ENCODE results near the gene C6orf47. TPM values are rescaled to one million over a fixed set of nuclear protein-coding genes. Genes with fewer than 3 reads are reported as not detected.
A peak's percentile ranks its signal among the peaks of the same experiment; 100 is the strongest.

C6orf47 gene
- polyA plus RNA-seq, 2 donors: 20.6 to 21.1 TPM

- Histone ChIP-seq H3K4me1 (ENCODE audit: control insufficient read depth in 2 of 2, insufficient read depth in 2 of 2, low read length in 1 of 2) (no peaks in the 10 kb centered on the region), H3K27me3 (ENCODE audit: control insufficient read depth in 1 of 2, insufficient read depth in 2 of 2, low read length in 2 of 2) (no peaks in the 10 kb centered on the region), H3K27ac (ENCODE audit: low read depth in 2 of 2, low read length in 1 of 2) (no peak overlapping the region), H3K9me3 (ENCODE audit: control insufficient read depth in 2 of 2, insufficient read depth in 1 of 2, low read depth in 1 of 2, low read length in 1 of 2) (no peaks in the 10 kb centered on the region), H3K36me3 (ENCODE audit: control insufficient read depth in 2 of 2, insufficient read depth in 2 of 2, low read length in 1 of 2) (peaks cover 37 to 69% of the 10 kb centered on the region in 2 donors), H3K4me3 (ENCODE audit: low read depth in 1 of 2, low read length in 2 of 2) (no peak overlapping the region)
- 89 to 90% methylated on average over 25 of the region's 25 CpGs for WGBS, 2 donors
Observed at GRCh38 chr6:31630177-31630934, 30.2 kb downstream of the C6orf47 start.

- H3K4me3 ChIP-seq (ENCODE audit: low read depth in 1 of 2, low read length in 2 of 2): no peak overlapping the region
- WGBS, 2 donors: 89 to 91% methylated on average over 7 of the region's 7 CpGs
- H3K4me1 ChIP-seq (ENCODE audit: control insufficient read depth in 2 of 2, insufficient read depth in 2 of 2, low read length in 1 of 2): no peaks in the 10 kb centered on the region
- H3K27me3 ChIP-seq (ENCODE audit: control insufficient read depth in 1 of 2, insufficient read depth in 2 of 2, low read length in 2 of 2): no peaks in the 10 kb centered on the region
- H3K27ac ChIP-seq (ENCODE audit: low read depth in 2 of 2, low read length in 1 of 2): no peak overlapping the region
- peaks cover 43 to 66% of the 10 kb centered on the region in 2 donors for H3K36me3 ChIP-seq (ENCODE audit: control insufficient read depth in 2 of 2, insufficient read depth in 2 of 2, low read length in 1 of 2)
- no peaks in the 10 kb centered on the region for H3K9me3 ChIP-seq (ENCODE audit: control insufficient read depth in 2 of 2, insufficient read depth in 1 of 2, low read depth in 1 of 2, low read length in 1 of 2)
Observed at GRCh38 chr6:31629014-31629413, 31.6 kb downstream of the C6orf47 start.

GRCh38 chr6:31627690-31628287 is 32.8 kb downstream of the C6orf47 start:
- WGBS, 2 donors: 96% methylated on average over 19 of the region's 19 CpGs
- H3K4me3 ChIP-seq (ENCODE audit: low read depth in 1 of 2, low read length in 2 of 2): no peak overlapping the region
- no peaks in the 10 kb centered on the region for H3K9me3 ChIP-seq (ENCODE audit: control insufficient read depth in 2 of 2, insufficient read depth in 1 of 2, low read depth in 1 of 2, low read length in 1 of 2)
- no peaks in the 10 kb centered on the region for H3K27me3 ChIP-seq (ENCODE audit: control insufficient read depth in 1 of 2, insufficient read depth in 2 of 2, low read length in 2 of 2)
- no peaks in the 10 kb centered on the region for H3K4me1 ChIP-seq (ENCODE audit: control insufficient read depth in 2 of 2, insufficient read depth in 2 of 2, low read length in 1 of 2)
- peaks cover 40 to 65% of the 10 kb centered on the region in 2 donors for H3K36me3 ChIP-seq (ENCODE audit: control insufficient read depth in 2 of 2, insufficient read depth in 2 of 2, low read length in 1 of 2)
- no peak overlapping the region for H3K27ac ChIP-seq (ENCODE audit: low read depth in 2 of 2, low read length in 1 of 2)

- H3K4me3 ChIP-seq (ENCODE audit: low read depth in 1 of 2, low read length in 2 of 2): no peak overlapping the region
- no peaks in the 10 kb centered on the region for H3K9me3 ChIP-seq (ENCODE audit: control insufficient read depth in 2 of 2, insufficient read depth in 1 of 2, low read depth in 1 of 2, low read length in 1 of 2)
- 88 to 91% methylated on average over 10 of the region's 10 CpGs for WGBS, 2 donors
- H3K27ac ChIP-seq (ENCODE audit: low read depth in 2 of 2, low read length in 1 of 2): no peak overlapping the region
- peaks cover 40 to 57% of the 10 kb centered on the region in 2 donors for H3K36me3 ChIP-seq (ENCODE audit: control insufficient read depth in 2 of 2, insufficient read depth in 2 of 2, low read length in 1 of 2)
- no peaks in the 10 kb centered on the region for H3K27me3 ChIP-seq (ENCODE audit: control insufficient read depth in 1 of 2, insufficient read depth in 2 of 2, low read length in 2 of 2)
- H3K4me1 ChIP-seq (ENCODE audit: control insufficient read depth in 2 of 2, insufficient read depth in 2 of 2, low read length in 1 of 2): no peaks in the 10 kb centered on the region
Observed at GRCh38 chr6:31626952-31627351, 33.6 kb downstream of the C6orf47 start.

GRCh38 chr6:31624070-31624469 is 36.5 kb downstream of the C6orf47 start:
- H3K27ac ChIP-seq (ENCODE audit: low read depth in 2 of 2, low read length in 1 of 2): no peak overlapping the region
- no peaks in the 10 kb centered on the region for H3K27me3 ChIP-seq (ENCODE audit: control insufficient read depth in 1 of 2, insufficient read depth in 2 of 2, low read length in 2 of 2)
- H3K36me3 ChIP-seq (ENCODE audit: control insufficient read depth in 2 of 2, insufficient read depth in 2 of 2, low read length in 1 of 2): peaks cover 29 to 38% of the 10 kb centered on the region in 2 donors
- H3K4me3 ChIP-seq (ENCODE audit: low read depth in 1 of 2, low read length in 2 of 2): no peak overlapping the region
- 82 to 86% methylated on average over 10 of the region's 10 CpGs for WGBS, 2 donors
- H3K9me3 ChIP-seq (ENCODE audit: control insufficient read depth in 2 of 2, insufficient read depth in 1 of 2, low read depth in 1 of 2, low read length in 1 of 2): no peaks in the 10 kb centered on the region
- no peaks in the 10 kb centered on the region for H3K4me1 ChIP-seq (ENCODE audit: control insufficient read depth in 2 of 2, insufficient read depth in 2 of 2, low read length in 1 of 2)

- 32 to 41% methylated on average over 10 of the region's 10 CpGs for WGBS, 2 donors
- Histone ChIP-seq H3K9me3 (ENCODE audit: control insufficient read depth in 2 of 2, insufficient read depth in 1 of 2, low read depth in 1 of 2, low read length in 1 of 2) (no peaks in the 10 kb centered on the region), H3K4me1 (ENCODE audit: control insufficient read depth in 2 of 2, insufficient read depth in 2 of 2, low read length in 1 of 2) (no peaks in the 10 kb centered on the region), H3K27ac (ENCODE audit: low read depth in 2 of 2, low read length in 1 of 2) (peak overlapping the region; percentile 71 to 99), H3K36me3 (ENCODE audit: control insufficient read depth in 2 of 2, insufficient read depth in 2 of 2, low read length in 1 of 2) (peaks cover 24 to 32% of the 10 kb centered on the region in 2 donors), H3K27me3 (ENCODE audit: control insufficient read depth in 1 of 2, insufficient read depth in 2 of 2, low read length in 2 of 2) (no peaks in the 10 kb centered on the region), H3K4me3 (ENCODE audit: low read depth in 1 of 2, low read length in 2 of 2) (peak overlapping the region in 1 of 2 donors; percentile 71)
Observed at GRCh38 chr6:31622684-31623091, 37.9 kb downstream of the C6orf47 start.

GRCh38 chr6:31621991-31622390 is 38.6 kb downstream of the C6orf47 start:
- H3K4me1 ChIP-seq (ENCODE audit: control insufficient read depth in 2 of 2, insufficient read depth in 2 of 2, low read length in 1 of 2): no peaks in the 10 kb centered on the region
- H3K36me3 ChIP-seq (ENCODE audit: control insufficient read depth in 2 of 2, insufficient read depth in 2 of 2, low read length in 1 of 2): peaks cover 18 to 25% of the 10 kb centered on the region in 2 donors
- H3K9me3 ChIP-seq (ENCODE audit: control insufficient read depth in 2 of 2, insufficient read depth in 1 of 2, low read depth in 1 of 2, low read length in 1 of 2): no peaks in the 10 kb centered on the region
- peak overlapping the region in 1 of 2 donors; percentile 71 for H3K4me3 ChIP-seq (ENCODE audit: low read depth in 1 of 2, low read length in 2 of 2)
- 18% methylated on average over 4 of the region's 4 CpGs for WGBS, 2 donors
- no peaks in the 10 kb centered on the region for H3K27me3 ChIP-seq (ENCODE audit: control insufficient read depth in 1 of 2, insufficient read depth in 2 of 2, low read length in 2 of 2)
- H3K27ac ChIP-seq (ENCODE audit: low read depth in 2 of 2, low read length in 1 of 2): peak overlapping the region; percentile 89 to 99

GRCh38 chr6:31621320-31621939 is 39.1 kb downstream of the C6orf47 start:
- Histone ChIP-seq H3K27me3 (ENCODE audit: control insufficient read depth in 1 of 2, insufficient read depth in 2 of 2, low read length in 2 of 2) (no peaks in the 10 kb centered on the region), H3K36me3 (ENCODE audit: control insufficient read depth in 2 of 2, insufficient read depth in 2 of 2, low read length in 1 of 2) (peaks cover 16 to 20% of the 10 kb centered on the region in 2 donors), H3K4me1 (ENCODE audit: control insufficient read depth in 2 of 2, insufficient read depth in 2 of 2, low read length in 1 of 2) (no peaks in the 10 kb centered on the region), H3K4me3 (ENCODE audit: low read depth in 1 of 2, low read length in 2 of 2) (peak overlapping the region; percentile 71 to 87), H3K9me3 (ENCODE audit: control insufficient read depth in 2 of 2, insufficient read depth in 1 of 2, low read depth in 1 of 2, low read length in 1 of 2) (no peaks in the 10 kb centered on the region), H3K27ac (ENCODE audit: low read depth in 2 of 2, low read length in 1 of 2) (peak overlapping the region; percentile 93 to 99)
- 7 to 8% methylated on average over 15 of the region's 15 CpGs for WGBS, 2 donors

- peak within 1 kb of the TSS; percentile 99 to 100 for H3K27ac ChIP-seq (ENCODE audit: low read depth in 2 of 2, low read length in 1 of 2)
Observed at GRCh38 chr6:31620586-31621319, 39.8 kb downstream of the C6orf47 start, which contains the start of gene PRRC2A. Gene PRRC2A, plus strand, starts transcription at chr6:31620715. Its CDS starts 2,075 bp downstream, at chr6:31622790.

More at GRCh38 chr6:31620586-31621319, 39.8 kb downstream of the C6orf47 start, which contains the start of gene PRRC2A:
- peak within 1 kb of the TSS; percentile 71 to 87 for H3K4me3 ChIP-seq (ENCODE audit: low read depth in 1 of 2, low read length in 2 of 2)
- H3K9me3 ChIP-seq (ENCODE audit: control insufficient read depth in 2 of 2, insufficient read depth in 1 of 2, low read depth in 1 of 2, low read length in 1 of 2): no peaks in the 10 kb centered on the region
- 0% methylated on average over 36 to 66 of the region's 67 CpGs for WGBS, 2 donors
- H3K27me3 ChIP-seq (ENCODE audit: control insufficient read depth in 1 of 2, insufficient read depth in 2 of 2, low read length in 2 of 2): no peaks in the 10 kb centered on the region
- H3K4me1 ChIP-seq (ENCODE audit: control insufficient read depth in 2 of 2, insufficient read depth in 2 of 2, low read length in 1 of 2): no peaks in the 10 kb centered on the region
- peaks cover 13 to 17% of the 10 kb centered on the region in 2 donors for H3K36me3 ChIP-seq (ENCODE audit: control insufficient read depth in 2 of 2, insufficient read depth in 2 of 2, low read length in 1 of 2)
